AG04450 (cell line): ENCODE data around the gene STK32A. TPM values are rescaled to one million over a fixed set of nuclear protein-coding genes. Genes with fewer than 3 reads are reported as not detected.

Experiments
- CTCF ChIA-PET: fragments of 300-600, 350-600 bp; formaldehyde crosslinking; extraction: SDS; loops from one replicate; lab custom pipeline; 2022; ENCODE audit warnings: antibody characterized with exemption, inconsistent platforms; lab: Charles Lee
- POLR2A ChIA-PET: fragments of 350-600 bp; formaldehyde crosslinking; extraction: SDS; loops from one replicate; lab custom pipeline; 2021; ENCODE audit warnings: antibody characterized with exemption, inconsistent platforms; lab: Yijun Ruan, JAX
- DNase-seq: peaks from one replicate; pipeline ENCODE4 v3.0.0-alpha.2; 2011; ENCODE audit warnings: low read depth, low spot score
- H3K27ac ChIP-seq: one replicate; pipeline ENCODE4 v1.5.1; 2012; ENCODE audit warnings: low read depth, low read length, control low read depth
- H3K27me3 ChIP-seq: one replicate; pipeline ENCODE4 v1.6.0; 2012; ENCODE audit warnings: low read length; ENCODE audit not compliant: control insufficient read depth, insufficient read depth
- H3K4me3 ChIP-seq: 2 replicates; pipeline ENCODE4 v1.5.1; 2011; ENCODE audit warnings: mild to moderate bottlenecking, low read depth, low read length, control low read depth
- H3K9me3 ChIP-seq: 2 replicates; pipeline ENCODE4 v1.5.1; 2012; ENCODE audit warnings: low read length; ENCODE audit not compliant: control insufficient read depth, insufficient read depth
- CTCF ChIP-seq: IDR thresholded peaks from 2 replicates; pipeline ENCODE4 v1.5.1; 2011; ENCODE audit warnings: low read depth, low read length, control low read depth, inconsistent platforms
- polyA plus RNA-seq: library from polyadenylated mRNA; depleted of rRNA; stranded (reverse); fragments of >200 nt; gene quantifications from 2 replicates; pipeline ENCODE4 v1.2.3, GENCODE V29; 2011

STK32A gene
- polyA plus RNA-seq, 1 experiment, result 0.20 TPM

GRCh38 chr5:147317978-147318684 is 83.3 kb downstream of the STK32A start:
- CTCF ChIA-PET, result interaction anchor here (0.7 kb wide), 1 partner anchor 40 kb away, joined by 3 read pairs; no protein-coding TSS in a partner anchor
- no peak for DNase-seq
- Histone ChIP-seq H3K27me3 (no peaks in the 10 kb centered on the region), H3K27ac (no peak overlapping the region), H3K9me3 (no peaks in the 10 kb centered on the region), H3K4me3 (no peak overlapping the region)
- no peak for TF ChIP-seq CTCF
- POLR2A ChIA-PET, result no interaction called here

GRCh38 chr5:147321569-147321968 is 86.7 kb downstream of the STK32A start:
- Histone ChIP-seq H3K27ac (no peak overlapping the region), H3K9me3 (no peaks in the 10 kb centered on the region), H3K4me3 (no peak overlapping the region), H3K27me3 (no peaks in the 10 kb centered on the region)
- CTCF ChIA-PET, result interaction anchor here (0.6 to 0.9 kb wide), 2 partner anchors 96 to 133 kb away, joined by 3 to 4 read pairs; no protein-coding TSS in a partner anchor
- no peak for DNase-seq
- POLR2A ChIA-PET, result no interaction called here
- no peak for TF ChIP-seq CTCF

GRCh38 chr5:147327421-147327820 is 92.6 kb downstream of the STK32A start:
- no peak for TF ChIP-seq CTCF
- H3K27me3 ChIP-seq, result peaks cover 2% of the 10 kb centered on the region
- DNase-seq, result no peak
- POLR2A ChIA-PET, result no interaction called here
- no peak overlapping the region for H3K4me3 ChIP-seq
- no peaks in the 10 kb centered on the region for H3K9me3 ChIP-seq
- CTCF ChIA-PET, result no interaction called here
- H3K27ac ChIP-seq, result no peak overlapping the region

GRCh38 chr5:147327905-147328304 is 93.1 kb downstream of the STK32A start:
- POLR2A ChIA-PET, result no interaction called here
- CTCF ChIA-PET, result interaction anchor here (0.6 to 0.8 kb wide), 2 partner anchors 251 to 287 kb away, joined by 3 read pairs; no protein-coding TSS in a partner anchor
- Histone ChIP-seq H3K27ac (no peak overlapping the region), H3K27me3 (peaks cover 2% of the 10 kb centered on the region), H3K4me3 (no peak overlapping the region), H3K9me3 (no peaks in the 10 kb centered on the region)
- TF ChIP-seq CTCF, result no peak
- no peak for DNase-seq

GRCh38 chr5:147332658-147333057 is 97.8 kb downstream of the STK32A start:
- ChIA-PET POLR2A (no interaction called here), CTCF (interaction anchor here (1.8 kb wide), 1 partner anchor 11 kb away, joined by 6 read pairs; no protein-coding TSS in a partner anchor)
- Histone ChIP-seq H3K27ac (no peak overlapping the region), H3K27me3 (no peaks in the 10 kb centered on the region), H3K9me3 (no peaks in the 10 kb centered on the region), H3K4me3 (no peak overlapping the region)
- DNase-seq, result no peak
- TF ChIP-seq CTCF, result no peak
